Endothelial cell of umbilical vein (primary cell): ENCODE results near the gene GCLC.

ENCODE experiments used
- CTCF ChIP-seq, 2 donors: IDR thresholded peaks; 1 replicate in 1 of 2; 2 replicates in 1 of 2; pipeline ENCODE4 v1.5.1; 2011; ENCODE audit warnings: low read length in 2 of 2, mild to moderate bottlenecking in 2 of 2, moderate library complexity in 2 of 2, control low read depth in 1 of 2, inconsistent platforms in 1 of 2, low read depth in 1 of 2; ENCODE audit not compliant: insufficient read depth in 1 of 2; ENCODE audit errors: extremely low read depth in 1 of 2
- FOS ChIP-seq: IDR thresholded peaks from 2 replicates; pipeline ENCODE4 v1.6.1; 2011; ENCODE audit warnings: mild to moderate bottlenecking, low read length, moderate library complexity, borderline replicate concordance; ENCODE audit not compliant: insufficient read depth
- POLR2A ChIP-seq: IDR thresholded peaks from 2 replicates; pipeline ENCODE4 v1.6.1; 2012; ENCODE audit warnings: low read depth, mild to moderate bottlenecking, control low read depth, low read length

GRCh38 chr6:53500095-53500494, 44.8 kb downstream of the GCLC start:
- no peak for TF ChIP-seq CTCF (IDR thresholded peaks at IDR 0.05; ENCODE audit: extremely low read depth in 1 of 2, insufficient read depth in 1 of 2, low read depth in 1 of 2, low read length in 2 of 2)
- TF ChIP-seq POLR2A, result no peak
- TF ChIP-seq FOS, result no peak
